Parathyroid adenoma (tissue), 2 donors: Measurements from ENCODE around the gene MLLT3.

Source experiments
- H2AFZ ChIP-seq: fragments of 300-600 bp; sonication (generic); one replicate; pipeline ENCODE4 v1.7.0; 2017; ENCODE audit warnings: antibody characterized with exemption, mild to moderate bottlenecking
- H3K27ac ChIP-seq: fragments of 300-600 bp; sonication (generic); one replicate; pipeline ENCODE4 v1.7.0; 2017
- H3K27me3 ChIP-seq: fragments of 300-600 bp; sonication (generic); one replicate; pipeline ENCODE4 v1.7.0; 2017; ENCODE audit warnings: low read length; ENCODE audit not compliant: control insufficient read depth, insufficient read depth
- H3K36me3 ChIP-seq: fragments of 300-600 bp; sonication (generic); one replicate; pipeline ENCODE4 v1.7.0; 2017; ENCODE audit warnings: low read length; ENCODE audit not compliant: control insufficient read depth, insufficient read depth
- H3K4me1 ChIP-seq: fragments of 300-600 bp; sonication (generic); one replicate; pipeline ENCODE4 v1.7.0; 2017; ENCODE audit warnings: control low read depth
- H3K4me2 ChIP-seq: fragments of 300-600 bp; sonication (generic); one replicate; pipeline ENCODE4 v1.7.0; 2017; ENCODE audit warnings: low read length
- H3K4me3 ChIP-seq: fragments of 300-600 bp; sonication (generic); one replicate; pipeline ENCODE4 v1.7.0; 2017; ENCODE audit warnings: low read depth, low read length
- H3K79me2 ChIP-seq: fragments of 300-600 bp; sonication (generic); one replicate; pipeline ENCODE4 v1.7.0; 2017; ENCODE audit warnings: control low read depth
- H3K9ac ChIP-seq: fragments of 300-600 bp; sonication (generic); one replicate; pipeline ENCODE4 v1.7.0; 2017; ENCODE audit warnings: mild to moderate bottlenecking
- H3K9me3 ChIP-seq: fragments of 300-600 bp; sonication (generic); one replicate; pipeline ENCODE4 v1.7.0; 2017; ENCODE audit warnings: low read length; ENCODE audit not compliant: control insufficient read depth
- CTCF ChIP-seq: fragments of 300-600 bp; sonication (generic); IDR thresholded peaks from one replicate; pipeline ENCODE4 v1.7.0; 2017; ENCODE audit warnings: antibody characterized with exemption, mild to moderate bottlenecking
- donor health status: primary hyperparathyroidism.

Gene MLLT3

GRCh38 chr9:20464242-20464641 lies 158.1 kb downstream of the MLLT3 start:
- no peaks in the 10 kb centered on the region for H3K9me3 ChIP-seq
- no peaks in the 10 kb centered on the region for H3K27me3 ChIP-seq
- no peaks in the 10 kb centered on the region for H3K4me1 ChIP-seq
- H3K36me3 ChIP-seq: no peaks in the 10 kb centered on the region
- H3K9ac ChIP-seq: no peak overlapping the region
- H3K4me3 ChIP-seq: no peak overlapping the region
- no peaks in the 10 kb centered on the region for H3K79me2 ChIP-seq
- TF ChIP-seq CTCF: no peak
- no peak overlapping the region for H2AFZ ChIP-seq
- H3K27ac ChIP-seq: no peak overlapping the region
- no peak overlapping the region for H3K4me2 ChIP-seq

GRCh38 chr9:20463823-20464222 lies 158.5 kb downstream of the MLLT3 start:
- H2AFZ ChIP-seq: no peak overlapping the region
- no peaks in the 10 kb centered on the region for H3K36me3 ChIP-seq
- H3K9me3 ChIP-seq: no peaks in the 10 kb centered on the region
- H3K4me1 ChIP-seq: no peaks in the 10 kb centered on the region
- no peak overlapping the region for H3K4me3 ChIP-seq
- no peak overlapping the region for H3K9ac ChIP-seq
- H3K79me2 ChIP-seq: no peaks in the 10 kb centered on the region
- no peak for TF ChIP-seq CTCF
- H3K27me3 ChIP-seq: no peaks in the 10 kb centered on the region
- H3K27ac ChIP-seq: no peak overlapping the region
- H3K4me2 ChIP-seq: no peak overlapping the region

DNA sequence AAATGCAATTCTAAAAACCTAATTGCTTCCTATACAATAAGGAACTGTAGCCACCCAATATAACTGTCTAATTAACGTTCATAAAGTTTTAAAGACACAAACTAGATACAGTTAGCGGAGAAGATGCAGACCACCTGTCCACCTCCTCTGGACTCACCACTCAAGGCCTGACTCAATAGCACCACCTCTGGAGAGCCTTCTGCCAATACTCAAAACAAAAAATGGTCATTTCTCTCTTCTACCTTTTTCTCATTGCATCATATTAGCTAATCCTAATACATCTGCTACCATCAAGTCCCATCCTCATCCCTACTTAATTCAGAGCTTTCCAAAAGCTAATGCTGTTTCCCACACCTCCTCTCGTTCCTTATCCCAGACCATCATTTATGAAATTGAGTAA lies 159.9 kb downstream of the MLLT3 start:
- H3K4me1 ChIP-seq: no peaks in the 10 kb centered on the region
- no peak overlapping the region for H2AFZ ChIP-seq
- no peak overlapping the region for H3K9ac ChIP-seq
- no peak overlapping the region for H3K4me3 ChIP-seq
- H3K9me3 ChIP-seq: no peaks in the 10 kb centered on the region
- H3K36me3 ChIP-seq: no peaks in the 10 kb centered on the region
- no peak for TF ChIP-seq CTCF
- no peak overlapping the region for H3K4me2 ChIP-seq
- H3K79me2 ChIP-seq: no peaks in the 10 kb centered on the region
- H3K27ac ChIP-seq: no peak overlapping the region
- no peaks in the 10 kb centered on the region for H3K27me3 ChIP-seq

- H3K79me2 ChIP-seq: no peaks in the 10 kb centered on the region
- TF ChIP-seq CTCF: no peak
- no peaks in the 10 kb centered on the region for H3K27me3 ChIP-seq
- H3K9me3 ChIP-seq: no peaks in the 10 kb centered on the region
- H3K4me2 ChIP-seq: no peak overlapping the region
- no peak overlapping the region for H3K27ac ChIP-seq
- H2AFZ ChIP-seq: no peak overlapping the region
- H3K36me3 ChIP-seq: no peaks in the 10 kb centered on the region
- H3K4me1 ChIP-seq: no peaks in the 10 kb centered on the region
- no peak overlapping the region for H3K9ac ChIP-seq
- no peak overlapping the region for H3K4me3 ChIP-seq
These were observed 175.0 kb downstream of the MLLT3 start for GRCh38 chr9:20447291-20447690.

- H3K36me3 ChIP-seq: no peaks in the 10 kb centered on the region
- H3K9me3 ChIP-seq: no peaks in the 10 kb centered on the region
- no peaks in the 10 kb centered on the region for H3K79me2 ChIP-seq
- H3K27me3 ChIP-seq: no peaks in the 10 kb centered on the region
- H2AFZ ChIP-seq: no peak overlapping the region
- no peaks in the 10 kb centered on the region for H3K4me1 ChIP-seq
- no peak overlapping the region for H3K27ac ChIP-seq
- H3K9ac ChIP-seq: no peak overlapping the region
- no peak overlapping the region for H3K4me3 ChIP-seq
- TF ChIP-seq CTCF: no peak
- no peak overlapping the region for H3K4me2 ChIP-seq
These were observed 176.1 kb downstream of the MLLT3 start for GRCh38 chr9:20446248-20446647.
